Adrenal gland (tissue), 5 donors: Measurements from ENCODE around the gene ST8SIA4.

Experiments
- CTCF ChIP-seq, 6 experiments: fragments of 450-650 bp in 4 of 6; fragments of 200-600 bp in 2 of 6; sonication (generic) in 1 of 6; IDR thresholded peaks; 1 replicate in 5 of 6; 2 replicates in 1 of 6; pipeline versions ENCODE4 v1.5.1 to v1.8.0; 2016 to 2021; ENCODE audit warnings: antibody characterized with exemption in 6 of 6, mild to moderate bottlenecking in 2 of 6, moderate library complexity in 1 of 6
- POLR2A ChIP-seq, 2 donors: fragments of 450-650 bp; IDR thresholded peaks; one replicate each; pipeline ENCODE4 v1.6.1; 2017; ENCODE audit warnings: antibody characterized with exemption in 2 of 2, mild to moderate bottlenecking in 2 of 2, moderate library complexity in 1 of 2
- donor health status: DM: no; HTN: no; CAD: no.

GRCh38 chr5:100799166-100799565, 103.9 kb downstream of the ST8SIA4 start:
- TF ChIP-seq CTCF (IDR thresholded peaks at IDR 0.05): no peak
- TF ChIP-seq POLR2A (IDR thresholded peaks at IDR 0.05): no peak
